Activated CD4-positive, alpha-beta T cell treated with anti-CD3 and anti-CD28 coated beads, Interleukin-2, amount 10 ng/mL, durations not matched to agents 7 days and 5 days (primary cell): ENCODE results near the gene ZNRD2. TPM values are rescaled to one million over a fixed set of nuclear protein-coding genes. Genes with fewer than 3 reads are reported as not detected.
"Not testable (repeated sequence)": the region's sequence is repeated elsewhere in the genome, so short reads cannot be mapped to it uniquely, and the experiment has no call there.

Source experiments
- CTCF ChIA-PET: fragments of 350-600 bp; sonication (Branson Sonifier 250); formaldehyde crosslinking; loops from one replicate; lab custom pipeline; 2021; ENCODE audit warnings: antibody characterized with exemption; lab: Charles Lee
- POLR2A ChIA-PET: fragments of 350-600 bp; sonication (Branson Sonifier 250); formaldehyde crosslinking; loops from one replicate; lab custom pipeline; 2021; ENCODE audit warnings: antibody characterized with exemption; lab: Charles Lee
- DNase-seq: peaks from one replicate; pipeline ENCODE4 v3.0.0-alpha.2; 2020
- H3K27ac Mint-ChIP-seq: one replicate; pipeline ENCODE4 v1.8.0; 2021; ENCODE audit warnings: mild to moderate bottlenecking, moderate library complexity, mixed read lengths
- H3K27me3 Mint-ChIP-seq: one replicate; pipeline ENCODE4 v1.8.0; 2021; ENCODE audit warnings: mixed read lengths
- H3K36me3 Mint-ChIP-seq: one replicate; pipeline ENCODE4 v1.8.0; 2021; ENCODE audit warnings: low read depth, mixed read lengths
- H3K4me1 Mint-ChIP-seq: one replicate; pipeline ENCODE4 v1.8.0; 2021; ENCODE audit warnings: mixed read lengths
- H3K4me3 Mint-ChIP-seq: one replicate; pipeline ENCODE4 v1.8.0; 2021; ENCODE audit warnings: mild to moderate bottlenecking, moderate library complexity, mixed read lengths
- H3K9me3 Mint-ChIP-seq: one replicate; pipeline ENCODE4 v1.8.0; 2021; ENCODE audit warnings: mixed read lengths
- total RNA-seq, 2 experiments: library from RNA; stranded (reverse); gene quantifications; one replicate each; pipeline ENCODE4 v1.2.3, GENCODE V29; 2021

The ZNRD2 gene
- total RNA-seq, 2 experiments from 2014 or later = 32.4 to 35.4 TPM

GRCh38 chr11:65559951-65560537, 10.2 kb upstream of the ZNRD2 start:
- CTCF ChIA-PET = interaction anchor here (1.0 to 10.2 kb wide), 6 partner anchors 9 to 34 kb away, joined by 3 to 66 read pairs (median 12); partner anchors contain the start of genes FAM89B and ZNRD2
- H3K27ac Mint-ChIP-seq = peak overlapping the region; percentile 77
- no peak overlapping the region for H3K4me3 Mint-ChIP-seq

GRCh38 chr11:65560555-65561418, 9.5 kb upstream of the ZNRD2 start:
- H3K4me3 Mint-ChIP-seq = no peak overlapping the region
- H3K27me3 Mint-ChIP-seq = no peaks in the 10 kb centered on the region
- H3K9me3 Mint-ChIP-seq = no peaks in the 10 kb centered on the region
- H3K36me3 Mint-ChIP-seq = peaks cover 7% of the 10 kb centered on the region
- CTCF ChIA-PET = interaction anchor here (0.8 to 10.2 kb wide), 6 partner anchors 8 to 19 kb away, joined by 3 to 66 read pairs (median 12); partner anchors contain the start of genes EHBP1L1, FAM89B and ZNRD2
- peak overlapping the region; percentile 68 for H3K27ac Mint-ChIP-seq
- H3K4me1 Mint-ChIP-seq = peaks cover 55% of the 10 kb centered on the region
- DNase-seq = no peak
- POLR2A ChIA-PET = no interaction called here

More at GRCh38 chr11:65559951-65560537, 10.2 kb upstream of the ZNRD2 start:
- Mint-ChIP-seq H3K27me3 (no peaks in the 10 kb centered on the region), H3K36me3 (peaks cover 3% of the 10 kb centered on the region), H3K4me1 (peaks cover 55% of the 10 kb centered on the region), H3K9me3 (no peaks in the 10 kb centered on the region)
- POLR2A ChIA-PET = no interaction called here
- no peak for DNase-seq

GRCh38 chr11:65562020-65562419, 8.3 kb upstream of the ZNRD2 start:
- no peak overlapping the region for H3K4me3 Mint-ChIP-seq
- no peak for DNase-seq
- POLR2A ChIA-PET = no interaction called here
- peaks cover 13% of the 10 kb centered on the region for H3K36me3 Mint-ChIP-seq
- no peaks in the 10 kb centered on the region for H3K27me3 Mint-ChIP-seq
- H3K27ac Mint-ChIP-seq = no peak overlapping the region
- H3K4me1 Mint-ChIP-seq = peaks cover 55% of the 10 kb centered on the region
- CTCF ChIA-PET = interaction anchor here (0.9 to 10.2 kb wide), 6 partner anchors 10 to 247 kb away, joined by 3 to 66 read pairs (median 10); partner anchors contain the start of genes FAM89B and ZNRD2
- H3K9me3 Mint-ChIP-seq = no peaks in the 10 kb centered on the region

- DNase-seq = no peak
- Mint-ChIP-seq H3K27me3 (no peaks in the 10 kb centered on the region), H3K9me3 (no peaks in the 10 kb centered on the region), H3K4me1 (peaks cover 50% of the 10 kb centered on the region), H3K4me3 (no peak overlapping the region), H3K36me3 (peaks cover 13% of the 10 kb centered on the region), H3K27ac (peak overlapping the region; percentile 41)
- ChIA-PET POLR2A (interaction anchor here (0.6 kb wide), 1 partner anchor 8 kb away, joined by 7 read pairs; no protein-coding TSS in a partner anchor), CTCF (interaction anchor here (1.4 to 10.2 kb wide), 5 partner anchors 9 to 248 kb away, joined by 3 to 66 read pairs (median 18); partner anchors contain the start of genes FAM89B and ZNRD2)
Measured at GRCh38 chr11:65562788-65563187, 7.5 kb upstream of the ZNRD2 start.

- Mint-ChIP-seq H3K4me3 (no peak overlapping the region), H3K36me3 (peaks cover 17% of the 10 kb centered on the region), H3K4me1 (peaks cover 56% of the 10 kb centered on the region), H3K9me3 (no peaks in the 10 kb centered on the region), H3K27me3 (no peaks in the 10 kb centered on the region), H3K27ac (no peak overlapping the region)
- CTCF ChIA-PET = interaction anchor here (0.7 to 10.2 kb wide), 5 partner anchors 10 to 1736 kb away, joined by 3 to 66 read pairs (median 4); no protein-coding TSS in a partner anchor
- POLR2A ChIA-PET = interaction anchor here (0.6 kb wide), 1 partner anchor 7 kb away, joined by 7 read pairs; no protein-coding TSS in a partner anchor
- no peak for DNase-seq
Measured at GRCh38 chr11:65563601-65564000, 6.7 kb upstream of the ZNRD2 start.

- H3K4me3 Mint-ChIP-seq = peak overlapping the region; percentile 50
Measured at GRCh38 chr11:65564879-65565559, 5.3 kb upstream of the ZNRD2 start.

GRCh38 chr11:65565624-65566453, 4.4 kb upstream of the ZNRD2 start:
- ChIA-PET POLR2A (interaction anchor here (0.6 to 1.5 kb wide), 3 partner anchors 21 to 143 kb away, joined by 3 to 7 read pairs (median 4); partner anchors contain the start of gene NEAT1), CTCF (interaction anchor here (0.7 to 10.2 kb wide), 11 partner anchors 10 to 699 kb away, joined by 3 to 66 read pairs (median 4); partner anchors contain the start of genes EHBP1L1, KAT5 and SCYL1)
- Mint-ChIP-seq H3K27ac (peak overlapping the region; percentile 96), H3K9me3 (no peaks in the 10 kb centered on the region), H3K4me3 (peak overlapping the region; percentile 50), H3K27me3 (no peaks in the 10 kb centered on the region), H3K4me1 (peaks cover 52% of the 10 kb centered on the region), H3K36me3 (peaks cover 23% of the 10 kb centered on the region)
- DNase-seq = peak; percentile 50

More at GRCh38 chr11:65564879-65565559, 5.3 kb upstream of the ZNRD2 start:
- ChIA-PET POLR2A (interaction anchor here (0.6 to 1.5 kb wide), 2 partner anchors 60 to 142 kb away, joined by 4 to 7 read pairs; partner anchors contain the start of gene NEAT1), CTCF (interaction anchor here (0.6 to 10.2 kb wide), 8 partner anchors 8 to 698 kb away, joined by 3 to 66 read pairs (median 4); partner anchors contain the start of gene SCYL1)
- not testable (repeated sequence) for H3K9me3 Mint-ChIP-seq, DNase-seq, H3K27me3 Mint-ChIP-seq
- peak overlapping the region; percentile 96 for H3K27ac Mint-ChIP-seq
- H3K36me3 Mint-ChIP-seq = peaks cover 20% of the 10 kb centered on the region
- H3K4me1 Mint-ChIP-seq = peaks cover 56% of the 10 kb centered on the region

GRCh38 chr11:65569164-65569972, 909 bp upstream of the ZNRD2 start:
- DNase-seq = no peak
- H3K27me3 Mint-ChIP-seq = no peaks in the 10 kb centered on the region
- no peaks in the 10 kb centered on the region for H3K9me3 Mint-ChIP-seq
- H3K4me1 Mint-ChIP-seq = peaks cover 61% of the 10 kb centered on the region
- peaks cover 36% of the 10 kb centered on the region for H3K36me3 Mint-ChIP-seq
- H3K4me3 Mint-ChIP-seq = peak overlapping the region; percentile 99
- H3K27ac Mint-ChIP-seq = peak overlapping the region; percentile 99
- CTCF ChIA-PET = interaction anchor here (0.7 to 6.0 kb wide), 12 partner anchors 8 to 439 kb away, joined by 3 to 57 read pairs (median 6); partner anchors contain the start of genes LTBP3, MAP3K11, MUS81 and PCNX3
- POLR2A ChIA-PET = interaction anchor here (2.0 kb wide), 1 partner anchor 69 kb away, joined by 10 read pairs; no protein-coding TSS in a partner anchor

- Mint-ChIP-seq H3K27ac (peak overlapping the region; percentile 99), H3K4me1 (peaks cover 50% of the 10 kb centered on the region), H3K27me3 (no peaks in the 10 kb centered on the region), H3K4me3 (peak overlapping the region; percentile 99), H3K36me3 (peaks cover 29% of the 10 kb centered on the region), H3K9me3 (no peaks in the 10 kb centered on the region)
- ChIA-PET POLR2A (interaction anchor here (0.6 to 2.0 kb wide), 3 partner anchors 17 to 71 kb away, joined by 3 to 10 read pairs (median 5); no protein-coding TSS in a partner anchor), CTCF (interaction anchor here (0.7 to 6.0 kb wide), 11 partner anchors 11 to 289 kb away, joined by 3 to 57 read pairs (median 9); partner anchors contain the start of genes LTBP3, MAP3K11, MUS81 and PCNX3)
- no peak for DNase-seq
Measured at GRCh38 chr11:65571420-65571819, 1.1 kb downstream of the ZNRD2 start.

GRCh38 chr11:65571940-65572339, 1.7 kb downstream of the ZNRD2 start:
- Mint-ChIP-seq H3K27me3 (no peaks in the 10 kb centered on the region), H3K4me3 (peak overlapping the region; percentile 99), H3K36me3 (peaks cover 29% of the 10 kb centered on the region), H3K27ac (peak overlapping the region; percentile 99), H3K4me1 (peaks cover 48% of the 10 kb centered on the region), H3K9me3 (no peaks in the 10 kb centered on the region)
- ChIA-PET POLR2A (interaction anchor here (0.6 to 1.0 kb wide), 3 partner anchors 16 to 149 kb away, joined by 3 to 5 read pairs (median 3); partner anchors contain the start of gene NEAT1), CTCF (interaction anchor here (0.9 to 6.0 kb wide), 14 partner anchors 11 to 289 kb away, joined by 3 to 57 read pairs (median 6); partner anchors contain the start of genes LTBP3, MAP3K11, MUS81 and PCNX3)
- no peak for DNase-seq
